ENCODE measurements around the gene PARP15. TPM values are rescaled to one million over a fixed set of nuclear protein-coding genes. Genes with fewer than 3 reads are reported as not detected.

PARP15 gene
- total RNA-seq, 1 experiment from 2014 or later, result 0.07 TPM

DNA sequence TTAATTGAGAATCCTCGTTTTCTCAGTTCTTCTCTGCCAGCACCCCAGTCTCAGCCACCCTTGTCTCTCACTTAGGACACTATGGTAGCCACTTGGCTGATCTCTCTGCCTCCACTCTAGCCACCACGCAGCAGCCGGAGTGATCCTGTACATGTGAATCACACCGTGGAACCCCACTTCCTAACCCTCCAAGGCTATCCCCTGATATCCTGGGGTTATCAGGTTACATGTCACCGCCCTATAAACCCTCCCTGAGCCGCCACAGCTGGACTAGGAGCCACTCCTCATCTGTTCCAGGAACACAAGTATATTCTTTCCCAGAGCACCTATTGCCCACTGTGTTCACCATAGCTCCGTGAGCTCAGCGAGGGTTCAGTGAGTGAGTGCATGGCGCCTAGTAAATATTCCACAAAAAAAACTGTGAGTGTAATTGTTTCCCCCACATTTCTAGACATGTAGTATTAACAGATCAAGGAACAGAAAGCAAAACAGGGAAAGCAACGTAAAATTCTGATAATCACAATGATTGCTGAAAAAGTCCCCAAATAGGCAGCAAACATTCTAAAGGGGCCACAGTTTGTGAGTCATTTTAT is 102.5 kb downstream of the PARP15 start:
- H3K4me1 Mint-ChIP-seq (ENCODE audit: low read depth, unreplicated experiment), result peaks cover 24% of the 10 kb centered on the region

GRCh38 chr3:122680475-122681283 is 103.2 kb downstream of the PARP15 start, which contains the start of gene PARP14:
Gene PARP14 (plus strand): TSS chr3:122680839. CDS start chr3:122680884, 45 bp downstream.
- H3K27me3 Mint-ChIP-seq (ENCODE audit: insufficient read depth, unreplicated experiment), result no peaks in the 10 kb centered on the region
- peaks cover 24% of the 10 kb centered on the region for H3K4me1 Mint-ChIP-seq (ENCODE audit: low read depth, unreplicated experiment)
- peak; percentile 57 to 66 for DNase-seq
- intact Hi-C loops (cut with micrococcal nuclease; ENCODE audit: unreplicated experiment), result loop anchor here (5.0 kb wide), 2 partner anchors 77 to 117 kb away; partner anchors contain the start of gene SLC49A4
- no peak for TF ChIP-seq CTCF (IDR thresholded peaks at IDR 0.05; ENCODE audit: insufficient read depth in 1 of 2, low read depth in 1 of 2, low read length in 1 of 2, severe bottlenecking in 1 of 2, unreplicated experiment in 1 of 2)
- H3K36me3 Mint-ChIP-seq (ENCODE audit: insufficient read depth, unreplicated experiment), result peaks cover 7% of the 10 kb centered on the region
- peak within 1 kb of the TSS; percentile 89 for H3K4me3 Mint-ChIP-seq (ENCODE audit: unreplicated experiment)
- H3K4me1 ChIP-seq, result peaks cover 5% of the 10 kb centered on the region; the same call in 1 of the 2 replicates
- no peaks in the 10 kb centered on the region for H3K9me3 ChIP-seq
- no peaks in the 10 kb centered on the region for H3K36me3 ChIP-seq (ENCODE audit: control insufficient read depth, insufficient read depth, low read length)
- peak within 1 kb of the TSS; percentile 78 for H3K27ac Mint-ChIP-seq (ENCODE audit: unreplicated experiment)
- H3K27me3 ChIP-seq (replicated peaks; ENCODE audit: control insufficient read depth, insufficient read depth, low read length), result no peaks in the 10 kb centered on the region
- H3K4me3 ChIP-seq (ENCODE audit: low read depth, low read length), result peak within 1 kb of the TSS; percentile 86
- POLR2A ChIA-PET, result no interaction called here
- BruUV-seq (replicated peaks), result no TSS peak
- CTCF ChIA-PET, result interaction anchor here (2.3 kb wide), 1 partner anchor 116 kb away, joined by 10 read pairs; the partner anchor contains the start of genes DTX3L and PARP9
- H3K9me3 Mint-ChIP-seq (ENCODE audit: unreplicated experiment), result no peaks in the 10 kb centered on the region

More for the DNA sequence above, 102.5 kb downstream of the PARP15 start:
- Histone ChIP-seq H3K36me3 (ENCODE audit: control insufficient read depth, insufficient read depth, low read length) (no peaks in the 10 kb centered on the region), H3K4me3 (ENCODE audit: low read depth, low read length) (peak overlapping the region; percentile 86), H3K9me3 (no peaks in the 10 kb centered on the region), H3K4me1 (peaks cover 5% of the 10 kb centered on the region; the same call in 1 of the 2 replicates), H3K27me3 (replicated peaks; ENCODE audit: control insufficient read depth, insufficient read depth, low read length) (no peaks in the 10 kb centered on the region)
- intact Hi-C loops (cut with micrococcal nuclease; ENCODE audit: unreplicated experiment), result loop anchor here (1.0 to 5.0 kb wide), 7 partner anchors 77 to 298 kb away; partner anchors contain the start of genes DTX3L, FAM162A, MIX23 and PARP9
- ChIA-PET POLR2A (interaction anchor here (0.5 kb wide), 1 partner anchor 166 kb away, joined by 3 read pairs; no protein-coding TSS in a partner anchor), CTCF (interaction anchor here (0.8 to 2.3 kb wide), 6 partner anchors 11 to 296 kb away, joined by 3 to 10 read pairs (median 6); partner anchors contain the start of genes DTX3L, FAM162A, PARP9 and WDR5B)
- Mint-ChIP-seq H3K27me3 (ENCODE audit: insufficient read depth, unreplicated experiment) (no peaks in the 10 kb centered on the region), H3K4me3 (ENCODE audit: unreplicated experiment) (peak overlapping the region; percentile 89), H3K9me3 (ENCODE audit: unreplicated experiment) (no peaks in the 10 kb centered on the region), H3K27ac (ENCODE audit: unreplicated experiment) (peak overlapping the region; percentile 78), H3K36me3 (ENCODE audit: insufficient read depth, unreplicated experiment) (peaks cover 7% of the 10 kb centered on the region)
- BruUV-seq (replicated peaks), result TSS peak; percentile 62
- DNase-seq, result no peak
- no peak for TF ChIP-seq CTCF (IDR thresholded peaks at IDR 0.05; ENCODE audit: insufficient read depth in 1 of 2, low read depth in 1 of 2, low read length in 1 of 2, severe bottlenecking in 1 of 2, unreplicated experiment in 1 of 2)

DNA sequence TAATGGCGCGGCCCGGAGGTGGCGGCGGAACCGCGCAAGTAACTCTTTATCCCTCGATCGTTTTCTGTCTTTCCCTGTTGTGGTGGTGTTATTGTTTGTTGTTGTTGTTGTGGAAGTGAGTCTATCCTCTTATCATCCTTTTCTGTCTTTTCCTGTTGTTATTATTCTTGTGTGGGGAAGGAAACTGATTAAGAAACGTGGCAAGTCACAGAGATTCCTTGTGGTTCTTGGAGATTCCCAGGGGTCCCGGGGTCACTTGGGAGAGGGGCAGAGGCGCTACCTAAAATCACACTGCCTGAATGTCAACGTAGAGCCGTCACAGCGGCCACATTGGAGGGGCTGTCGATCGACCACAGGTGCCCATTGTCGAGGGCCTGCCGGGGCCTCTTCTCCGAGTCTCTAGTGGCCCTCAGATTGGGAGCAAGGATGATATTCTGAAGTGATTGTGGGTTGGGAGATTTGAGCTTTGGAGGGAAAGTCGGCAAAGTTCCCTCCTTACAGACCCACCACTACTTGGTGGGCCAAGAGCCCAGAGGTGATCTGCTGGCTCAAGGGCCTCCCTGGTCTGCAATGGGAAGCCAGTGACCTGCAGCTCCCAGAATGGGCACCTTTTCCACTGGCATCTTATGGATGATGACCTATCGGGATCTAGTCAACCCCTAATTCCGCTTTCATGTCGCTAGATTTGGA is 104.0 kb downstream of the PARP15 start:
- H3K36me3 ChIP-seq (ENCODE audit: control insufficient read depth, insufficient read depth, low read length), result no peaks in the 10 kb centered on the region
- no peak for TF ChIP-seq CTCF (IDR thresholded peaks at IDR 0.05; ENCODE audit: insufficient read depth in 1 of 2, low read depth in 1 of 2, low read length in 1 of 2, severe bottlenecking in 1 of 2, unreplicated experiment in 1 of 2)
- H3K27me3 ChIP-seq (replicated peaks; ENCODE audit: control insufficient read depth, insufficient read depth, low read length), result no peaks in the 10 kb centered on the region
- POLR2A ChIA-PET, result no interaction called here
- BruUV-seq (replicated peaks), result TSS peak; percentile 23
- H3K9me3 ChIP-seq, result no peaks in the 10 kb centered on the region
- peaks cover 7% of the 10 kb centered on the region for H3K36me3 Mint-ChIP-seq (ENCODE audit: insufficient read depth, unreplicated experiment)
- peak overlapping the region; percentile 86 for H3K4me3 ChIP-seq (ENCODE audit: low read depth, low read length)
- H3K4me1 Mint-ChIP-seq (ENCODE audit: low read depth, unreplicated experiment), result peaks cover 24% of the 10 kb centered on the region
- H3K27ac Mint-ChIP-seq (ENCODE audit: unreplicated experiment), result peak overlapping the region; percentile 78
- CTCF ChIA-PET, result no interaction called here
- H3K9me3 Mint-ChIP-seq (ENCODE audit: unreplicated experiment), result no peaks in the 10 kb centered on the region
- peaks cover 5% of the 10 kb centered on the region; the same call in 1 of the 2 replicates for H3K4me1 ChIP-seq
- no peak for DNase-seq
- H3K27me3 Mint-ChIP-seq (ENCODE audit: insufficient read depth, unreplicated experiment), result no peaks in the 10 kb centered on the region
- peak overlapping the region; percentile 89 for H3K4me3 Mint-ChIP-seq (ENCODE audit: unreplicated experiment)
- intact Hi-C loops (cut with micrococcal nuclease; ENCODE audit: unreplicated experiment), result loop anchor here (5.0 kb wide), 2 partner anchors 76 to 116 kb away; partner anchors contain the start of gene SLC49A4
